T-cell (primary cell): ENCODE measurements around the gene APBB2. TPM values are rescaled to one million over a fixed set of nuclear protein-coding genes. Genes with fewer than 3 reads are reported as not detected.
"Not testable (repeated sequence)": the region's sequence is repeated elsewhere in the genome, so short reads cannot be mapped to it uniquely, and the experiment has no call there.

ENCODE experiments used
- ATAC-seq, 4 experiments: fragments of 200-7000 bp in 3 of 4; fragments of 150-1000 bp in 1 of 4; cut with Tn5 transposase; replicated peaks in 1 of 4; 1 replicate in 3 of 4; 2 replicates in 1 of 4; pipeline ENCODE4 v1.10.0; 2021; ENCODE audit warnings: moderate library complexity in 3 of 4, mild to moderate bottlenecking in 2 of 4, moderate number of reproducible peaks in 1 of 4
- CTCF ChIA-PET, 2 donors: fragments of 300-600 bp; sonication (Branson Sonifier 250); formaldehyde crosslinking; loops; one replicate each; lab custom pipeline; 2022; ENCODE audit warnings: antibody characterized with exemption in 2 of 2; lab: Charles Lee
- POLR2A ChIA-PET, 2 donors: fragments of 300-600 bp; sonication (Branson Sonifier 250); formaldehyde crosslinking; loops; one replicate each; lab custom pipeline; 2022; ENCODE audit warnings: antibody characterized with exemption in 2 of 2; lab: Charles Lee
- DNase-seq, 35 experiments: peaks; one replicate each; pipeline versions ENCODE4 v3.0.0 to v3.0.0-alpha.2; 2013 to 2023
- H3K27ac ChIP-seq: one replicate; pipeline ENCODE4 v1.5.1; 2013; ENCODE audit warnings: low read length
- H3K27me3 ChIP-seq, 2 experiments: replicated peaks in 1 of 2; 1 replicate in 1 of 2; 2 replicates in 1 of 2; pipeline versions ENCODE4 v1.6.1 to v1.7.0; 2013; ENCODE audit warnings: low read length in 1 of 2, mixed read lengths in 1 of 2; ENCODE audit not compliant: control insufficient read depth in 2 of 2, insufficient read depth in 2 of 2; ENCODE audit errors: extremely low read depth in 1 of 2
- H3K36me3 ChIP-seq, 2 donors: 1 replicate in 1 of 2; 2 replicates in 1 of 2; pipeline versions ENCODE4 v1.6.1 to v1.7.0; 2013; ENCODE audit warnings: low read length in 1 of 2; ENCODE audit not compliant: control insufficient read depth in 2 of 2, insufficient read depth in 1 of 2; ENCODE audit errors: extremely low read depth in 1 of 2
- H3K4me1 ChIP-seq, 2 experiments: 1 replicate in 1 of 2; 2 replicates in 1 of 2; pipeline versions ENCODE4 v1.6.1 to v1.7.0; 2013; ENCODE audit warnings: low read length in 2 of 2, mixed read lengths in 1 of 2; ENCODE audit not compliant: insufficient read depth in 2 of 2, control insufficient read depth in 1 of 2; ENCODE audit errors: extremely low read depth in 1 of 2
- H3K4me3 ChIP-seq, 2 donors: 1 replicate in 1 of 2; 2 replicates in 1 of 2; pipeline versions ENCODE4 v1.5.1 to v1.7.0; 2013; ENCODE audit warnings: mild to moderate bottlenecking in 2 of 2, low read length in 1 of 2, moderate library complexity in 1 of 2; ENCODE audit not compliant: control insufficient read depth in 1 of 2; ENCODE audit errors: extremely low read depth in 1 of 2
- H3K9me3 ChIP-seq: 2 replicates; pipeline ENCODE4 v1.7.0; 2013
- H3K27ac Mint-ChIP-seq, 2 donors: one replicate each; pipeline ENCODE4 v1.8.0; 2020 to 2021; ENCODE audit warnings: mild to moderate bottlenecking in 2 of 2, mixed read lengths in 2 of 2
- H3K27me3 Mint-ChIP-seq, 2 donors: one replicate each; pipeline ENCODE4 v1.8.0; 2021 to 2022; ENCODE audit warnings: mixed read lengths in 2 of 2
- H3K36me3 Mint-ChIP-seq: one replicate; pipeline ENCODE4 v1.8.0; 2021; ENCODE audit warnings: mixed read lengths
- H3K4me1 Mint-ChIP-seq, 3 donors: one replicate each; pipeline ENCODE4 v1.8.0; 2020 to 2022; ENCODE audit warnings: mixed read lengths in 3 of 3, mild to moderate bottlenecking in 1 of 3
- H3K4me3 Mint-ChIP-seq, 3 donors: one replicate each; pipeline ENCODE4 v1.8.0; 2020 to 2022; ENCODE audit warnings: mild to moderate bottlenecking in 3 of 3, mixed read lengths in 3 of 3, moderate library complexity in 3 of 3
- H3K9me3 Mint-ChIP-seq, 3 donors: one replicate each; pipeline ENCODE4 v1.8.0; 2020 to 2022; ENCODE audit warnings: mixed read lengths in 3 of 3
- WGBS: methylation state at CpG from one replicate; pipeline ENCODE4 v1.1.5; 2013; ENCODE audit warnings: missing lambda C conversion rate; ENCODE audit not compliant: insufficient coverage; 5-methylcytosine and 5-hydroxymethylcytosine counted together
- total RNA-seq, 35 experiments: library from RNA in 6 of 35; stranded (reverse) in 6 of 35; fragments of 120-200 nt in 1 of 35; gene quantifications; one replicate each; pipeline versions ENCODE4 v1.2.1 to v1.2.4 and lab custom pipeline; 2013 to 2026

The APBB2 gene
- total RNA-seq, 5 donors from 2014 or later (not counting 1 experiment from before 2014, with no cell fraction given): 0.23 to 1.6 (median 0.70) TPM

GRCh38 chr4:41066049-41066448, 148.3 kb downstream of the APBB2 start:
- no peak for ATAC-seq
- no peaks in the 10 kb centered on the region for H3K36me3 ChIP-seq
- Mint-ChIP-seq H3K27ac (no peak overlapping the region), H3K36me3 (no peaks in the 10 kb centered on the region), H3K27me3 (peaks cover 0 to 3% of the 10 kb centered on the region in 2 donors), H3K4me3 (no peak overlapping the region), H3K9me3 (no peaks in the 10 kb centered on the region), H3K4me1 (no peaks in the 10 kb centered on the region)
- no peaks in the 10 kb centered on the region for H3K27me3 ChIP-seq
- no peak overlapping the region for H3K4me3 ChIP-seq
- no peak for DNase-seq
- H3K27ac ChIP-seq: no peak overlapping the region
- H3K4me1 ChIP-seq: no peaks in the 10 kb centered on the region
- 89% methylated on average over 1 of the region's 4 CpGs for WGBS
- ChIA-PET POLR2A (no interaction called here), CTCF (no interaction called here)
- H3K9me3 ChIP-seq: no peaks in the 10 kb centered on the region

- CTCF ChIA-PET: interaction anchor here in 1 of 2 donors (0.6 kb wide), 1 partner anchor 16 kb away, joined by 5 read pairs; no protein-coding TSS in a partner anchor
- no peak overlapping the region for H3K4me3 ChIP-seq
- H3K9me3 Mint-ChIP-seq: no peaks in the 10 kb centered on the region
- H3K4me3 Mint-ChIP-seq: no peak overlapping the region
- no peak for DNase-seq
- H3K36me3 ChIP-seq: no peaks in the 10 kb centered on the region
- POLR2A ChIA-PET: no interaction called here
- H3K4me1 Mint-ChIP-seq: no peaks in the 10 kb centered on the region
- H3K4me1 ChIP-seq: no peaks in the 10 kb centered on the region
- H3K27ac ChIP-seq: no peak overlapping the region
- no peaks in the 10 kb centered on the region for H3K27me3 ChIP-seq
- ATAC-seq: no peak
- H3K27me3 Mint-ChIP-seq: peaks cover 0 to 3% of the 10 kb centered on the region in 2 donors
- no peaks in the 10 kb centered on the region for H3K9me3 ChIP-seq
- H3K36me3 Mint-ChIP-seq: no peaks in the 10 kb centered on the region
- no peak overlapping the region for H3K27ac Mint-ChIP-seq
- 94% methylated on average over 2 of the region's 5 CpGs for WGBS
Observed at GRCh38 chr4:41065434-41066006, 148.8 kb downstream of the APBB2 start.

- no peaks in the 10 kb centered on the region for H3K9me3 ChIP-seq
- Mint-ChIP-seq H3K27me3 (peaks cover 0 to 3% of the 10 kb centered on the region in 2 donors), H3K9me3 (peaks cover 0 to 4% (median 0%) of the 10 kb centered on the region in 3 donors), H3K36me3 (no peaks in the 10 kb centered on the region), H3K4me3 (no peak overlapping the region), H3K4me1 (no peaks in the 10 kb centered on the region), H3K27ac (no peak overlapping the region)
- no peaks in the 10 kb centered on the region for H3K27me3 ChIP-seq
- DNase-seq (no peak), ATAC-seq (no peak)
- CTCF ChIA-PET: interaction anchor here in 1 of 2 donors (0.6 kb wide), 1 partner anchor 16 kb away, joined by 5 read pairs; no protein-coding TSS in a partner anchor
- H3K4me3 ChIP-seq: no peak overlapping the region
- H3K27ac ChIP-seq: no peak overlapping the region
- WGBS: 83% methylated on average over 3 of the region's 3 CpGs
- POLR2A ChIA-PET: no interaction called here
- H3K4me1 ChIP-seq: no peaks in the 10 kb centered on the region
- no peaks in the 10 kb centered on the region for H3K36me3 ChIP-seq
Observed at GRCh38 chr4:41064953-41065352, 149.4 kb downstream of the APBB2 start.

GRCh38 chr4:41061482-41062185, 152.7 kb downstream of the APBB2 start:
- Histone ChIP-seq H3K4me3 (no peak overlapping the region), H3K36me3 (no peaks in the 10 kb centered on the region), H3K27ac (no peak overlapping the region), H3K27me3 (no peaks in the 10 kb centered on the region), H3K4me1 (no peaks in the 10 kb centered on the region), H3K9me3 (no peaks in the 10 kb centered on the region)
- no peaks in the 10 kb centered on the region for H3K4me1 Mint-ChIP-seq
- 65% methylated on average over 2 of the region's 5 CpGs for WGBS
- DNase-seq: no peak
- peaks cover 0 to 10% (median 2%) of the 10 kb centered on the region in 3 donors for H3K9me3 Mint-ChIP-seq
- H3K36me3 Mint-ChIP-seq: no peaks in the 10 kb centered on the region
- ChIA-PET POLR2A (no interaction called here), CTCF (no interaction called here)
- no peak overlapping the region for H3K4me3 Mint-ChIP-seq
- H3K27me3 Mint-ChIP-seq: peaks cover 0 to 3% of the 10 kb centered on the region in 2 donors
- H3K27ac Mint-ChIP-seq: no peak overlapping the region
- no peak for ATAC-seq

- Mint-ChIP-seq H3K27ac (no peak overlapping the region), H3K9me3 (peaks cover 2 to 10% (median 4%) of the 10 kb centered on the region in 3 donors), H3K4me1 (no peaks in the 10 kb centered on the region), H3K36me3 (no peaks in the 10 kb centered on the region), H3K4me3 (no peak overlapping the region), H3K27me3 (peaks cover 4 to 7% of the 10 kb centered on the region in 2 donors)
- POLR2A ChIA-PET: no interaction called here
- 73% methylated on average over 4 of the region's 12 CpGs for WGBS
- CTCF ChIA-PET: no interaction called here
- Histone ChIP-seq H3K9me3 (no peaks in the 10 kb centered on the region), H3K36me3 (no peaks in the 10 kb centered on the region), H3K27me3 (no peaks in the 10 kb centered on the region), H3K4me3 (no peak overlapping the region), H3K27ac (no peak overlapping the region), H3K4me1 (no peaks in the 10 kb centered on the region)
- no peak for ATAC-seq
- no peak for DNase-seq
Observed at GRCh38 chr4:41060352-41061334, 153.7 kb downstream of the APBB2 start.

GRCh38 chr4:41059411-41059810, 154.9 kb downstream of the APBB2 start:
- ATAC-seq, DNase-seq, CTCF ChIA-PET, H3K27ac ChIP-seq, H3K9me3 ChIP-seq, POLR2A ChIA-PET, H3K9me3 Mint-ChIP-seq, H3K4me3 ChIP-seq, H3K36me3 Mint-ChIP-seq, H3K4me1 ChIP-seq, H3K4me3 Mint-ChIP-seq, H3K4me1 Mint-ChIP-seq, H3K27me3 ChIP-seq, H3K27ac Mint-ChIP-seq, H3K36me3 ChIP-seq: not testable (repeated sequence)
- H3K27me3 Mint-ChIP-seq: peaks cover 15 to 16% of the 10 kb centered on the region in 2 donors
- 92% methylated on average over 2 of the region's 9 CpGs for WGBS
